IPS DF 19.7 (cell line): ENCODE data around the gene STRN4.

Experiments used
- DNase-seq: peaks from one replicate; pipeline ENCODE4 v3.0.0-alpha.2; 2013; ENCODE audit warnings: low read depth, low spot score

STRN4 gene

DNA sequence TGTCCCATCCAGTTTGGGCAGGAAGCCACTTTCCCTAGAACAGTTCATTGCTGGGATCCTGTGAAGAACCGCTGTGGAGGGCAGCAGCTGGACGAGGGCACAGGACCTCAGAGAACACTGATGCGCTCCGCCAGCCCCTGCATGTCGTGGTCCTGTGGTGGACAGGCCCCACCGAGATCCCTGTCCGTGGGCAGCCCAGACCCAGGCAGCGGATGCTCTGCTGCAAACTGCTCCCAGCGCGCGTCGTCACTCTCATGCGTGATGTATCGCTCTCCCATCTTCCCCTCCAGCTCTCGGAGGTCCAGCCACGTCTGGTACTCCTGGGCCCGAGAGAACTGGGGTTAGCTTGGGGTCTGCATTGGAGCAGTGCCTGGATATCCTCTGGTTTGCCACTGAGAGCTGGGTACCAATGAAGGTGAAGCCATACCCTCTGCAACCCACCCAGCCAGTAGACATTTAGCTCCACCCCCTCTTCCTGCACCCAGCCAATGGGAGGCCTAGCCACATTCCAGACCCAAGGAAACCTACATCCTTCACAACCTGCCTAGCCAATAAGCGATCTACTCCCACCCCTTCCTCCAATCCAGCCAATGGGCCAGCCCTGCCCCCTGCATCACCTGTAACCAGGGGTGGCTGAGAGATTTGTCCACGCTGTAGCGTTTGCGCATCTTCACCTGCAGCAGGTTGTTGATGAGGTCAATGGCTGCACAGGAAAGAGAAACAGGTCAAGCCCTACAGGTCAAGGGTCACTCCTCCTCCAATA is 71.7 kb downstream of the STRN4 start:
- no peak for DNase-seq

- DNase-seq: no peak
Measured at GRCh38 chr19:46670813-46671212, 75.4 kb downstream of the STRN4 start.
